Tibial nerve (tissue), 4 donors: Measurements from ENCODE around the gene SLIT3. TPM values are rescaled to one million over a fixed set of nuclear protein-coding genes. Genes with fewer than 3 reads are reported as not detected.

Source experiments
- DNase-seq, 2 donors: peaks; one replicate each; pipeline ENCODE4 v3.0.0-alpha.2; 2019; ENCODE audit warnings: low spot score in 2 of 2
- H3K27ac ChIP-seq, 4 donors: fragments of 200-600 bp; sonication (generic) in 3 of 4; one replicate each; pipeline ENCODE4 v1.5.1; 2017 to 2019; ENCODE audit warnings: mild to moderate bottlenecking in 1 of 4
- H3K27me3 ChIP-seq, 2 donors: fragments of 200-600 bp; sonication (generic) in 1 of 2; one replicate each; pipeline versions ENCODE4 v1.5.1 to v1.6.0; 2017 to 2019
- H3K36me3 ChIP-seq, 3 donors: fragments of 200-600 bp; sonication (generic); one replicate each; pipeline ENCODE4 v1.5.1; 2018 to 2019
- H3K4me1 ChIP-seq, 4 donors: fragments of 200-600 bp; sonication (generic) in 3 of 4; one replicate each; pipeline ENCODE4 v1.5.1; 2017 to 2019
- H3K4me3 ChIP-seq, 4 donors: fragments of 200-600 bp; sonication (generic) in 3 of 4; one replicate each; pipeline ENCODE4 v1.5.1; 2017 to 2019; ENCODE audit warnings: mild to moderate bottlenecking in 1 of 4, moderate library complexity in 1 of 4
- H3K9me3 ChIP-seq, 4 donors: fragments of 200-600 bp; sonication (generic) in 3 of 4; one replicate each; pipeline ENCODE4 v1.5.1; 2017 to 2019
- EP300 ChIP-seq, 2 donors: sonication (generic); formaldehyde crosslinking; IDR thresholded peaks; one replicate each; pipeline ENCODE4 v1.6.1; 2017; ENCODE audit warnings: antibody characterized with exemption in 2 of 2, mild to moderate bottlenecking in 1 of 2
- POLR2A ChIP-seq, 2 donors: fragments of 450-650 bp; IDR thresholded peaks; one replicate each; pipeline ENCODE4 v1.6.1; 2017; ENCODE audit warnings: antibody characterized with exemption in 2 of 2, mild to moderate bottlenecking in 2 of 2, moderate library complexity in 2 of 2
- WGBS, 2 donors: methylation state at CpG; one replicate each; pipeline ENCODE4 v1.1.5; 2018; 5-methylcytosine and 5-hydroxymethylcytosine counted together
- total RNA-seq, 4 donors: library from RNA; depleted of rRNA; stranded (reverse); fragments of >200 nt; gene quantifications; one replicate each; pipeline ENCODE4 v1.1.0, GENCODE V29; 2016
- TF ChIP-seq, protein P1 (sequence below), 5 experiments: fragments of 200-600 bp in 3 of 5; fragments of 450-650 bp in 2 of 5; sonication (generic) in 3 of 5; IDR thresholded peaks; one replicate each; pipeline ENCODE4 v1.5.1; 2016 to 2019; ENCODE audit warnings: antibody characterized with exemption in 5 of 5, mild to moderate bottlenecking in 3 of 5, moderate library complexity in 2 of 5

The SLIT3 gene
- total RNA-seq, 4 donors from 2014 or later: 16.6 to 39.0 (median 20.2) TPM

DNA sequence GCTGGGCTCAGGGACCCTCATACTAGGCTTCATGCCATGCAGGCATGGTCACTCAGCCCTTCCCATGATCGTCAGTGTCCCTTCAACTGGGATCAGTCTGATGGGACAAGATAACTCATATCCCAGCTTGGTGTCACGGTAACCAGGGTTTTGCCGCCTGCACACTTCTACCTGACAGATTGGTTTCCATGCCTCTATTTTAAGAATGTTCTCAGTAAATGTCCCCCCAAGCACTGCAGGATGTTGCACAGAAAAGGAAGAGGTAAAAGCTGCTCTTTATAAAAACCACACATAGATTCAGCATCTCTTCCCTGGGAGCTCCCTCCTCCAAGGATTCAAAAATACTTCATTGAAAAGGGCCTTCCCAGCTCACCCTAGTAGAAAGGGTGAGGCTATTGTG lies 56.1 kb downstream of the SLIT3 start:
- DNase-seq: no peak
- Histone ChIP-seq H3K4me3 (no peak overlapping the region), H3K27ac (no peak overlapping the region), H3K36me3 (no peaks in the 10 kb centered on the region), H3K9me3 (no peaks in the 10 kb centered on the region), H3K4me1 (peaks cover 0 to 6% (median 0%) of the 10 kb centered on the region in 4 donors), H3K27me3 (no peaks in the 10 kb centered on the region)
- 93 to 95% methylated on average over 3 of the region's 3 CpGs for WGBS, 2 donors
- TF ChIP-seq POLR2A (IDR thresholded peaks at IDR 0.05) (no peak), EP300 (IDR thresholded peaks at IDR 0.05) (no peak)
- TF ChIP-seq, protein P1, sequence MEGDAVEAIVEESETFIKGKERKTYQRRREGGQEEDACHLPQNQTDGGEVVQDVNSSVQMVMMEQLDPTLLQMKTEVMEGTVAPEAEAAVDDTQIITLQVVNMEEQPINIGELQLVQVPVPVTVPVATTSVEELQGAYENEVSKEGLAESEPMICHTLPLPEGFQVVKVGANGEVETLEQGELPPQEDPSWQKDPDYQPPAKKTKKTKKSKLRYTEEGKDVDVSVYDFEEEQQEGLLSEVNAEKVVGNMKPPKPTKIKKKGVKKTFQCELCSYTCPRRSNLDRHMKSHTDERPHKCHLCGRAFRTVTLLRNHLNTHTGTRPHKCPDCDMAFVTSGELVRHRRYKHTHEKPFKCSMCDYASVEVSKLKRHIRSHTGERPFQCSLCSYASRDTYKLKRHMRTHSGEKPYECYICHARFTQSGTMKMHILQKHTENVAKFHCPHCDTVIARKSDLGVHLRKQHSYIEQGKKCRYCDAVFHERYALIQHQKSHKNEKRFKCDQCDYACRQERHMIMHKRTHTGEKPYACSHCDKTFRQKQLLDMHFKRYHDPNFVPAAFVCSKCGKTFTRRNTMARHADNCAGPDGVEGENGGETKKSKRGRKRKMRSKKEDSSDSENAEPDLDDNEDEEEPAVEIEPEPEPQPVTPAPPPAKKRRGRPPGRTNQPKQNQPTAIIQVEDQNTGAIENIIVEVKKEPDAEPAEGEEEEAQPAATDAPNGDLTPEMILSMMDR (IDR thresholded peaks at IDR 0.05): no peak

DNA sequence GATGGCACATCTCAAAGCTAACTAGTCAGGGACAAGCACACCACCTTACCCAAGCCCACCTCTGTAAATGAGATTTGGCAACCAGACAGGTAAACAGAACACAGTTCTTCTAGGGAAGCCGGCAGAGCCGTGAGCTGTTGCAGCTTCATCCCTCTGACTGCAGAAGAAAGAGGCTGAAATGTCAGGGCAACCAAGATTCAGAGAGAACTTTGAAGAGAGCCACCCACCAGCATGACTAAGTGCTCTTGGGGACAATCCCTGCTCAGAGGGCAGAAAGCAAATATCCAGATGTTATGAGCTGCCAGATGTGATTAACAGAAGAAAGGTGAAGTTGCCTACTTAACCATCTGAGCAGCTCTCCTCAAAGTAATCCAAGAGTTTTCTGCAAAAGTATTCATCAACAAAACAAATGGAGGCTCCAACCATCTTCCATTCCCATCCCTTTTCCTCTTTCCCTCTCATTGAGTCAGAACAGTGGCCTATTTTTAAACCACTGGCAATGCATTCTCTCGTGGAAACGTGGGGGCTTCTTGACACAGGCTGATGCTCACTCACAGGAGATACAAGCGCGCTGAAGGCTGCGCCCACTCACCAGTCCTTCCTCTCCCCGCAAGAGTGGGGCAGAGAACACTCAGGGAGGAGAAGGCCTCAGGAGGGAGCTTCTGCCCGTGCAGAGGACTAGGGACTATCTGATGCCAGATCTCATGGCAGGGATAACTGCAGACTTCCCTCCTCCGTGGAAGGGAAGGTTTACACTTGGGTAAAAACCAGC lies 57.1 kb downstream of the SLIT3 start:
- no peaks in the 10 kb centered on the region for H3K36me3 ChIP-seq
- no peak for DNase-seq
- peaks cover 0 to 6% (median 0%) of the 10 kb centered on the region in 4 donors for H3K4me1 ChIP-seq
- no peaks in the 10 kb centered on the region for H3K27me3 ChIP-seq
- no peak overlapping the region for H3K4me3 ChIP-seq
- TF ChIP-seq, protein P1 (IDR thresholded peaks at IDR 0.05): no peak
- TF ChIP-seq EP300 (IDR thresholded peaks at IDR 0.05) (no peak), POLR2A (IDR thresholded peaks at IDR 0.05) (no peak)
- H3K9me3 ChIP-seq: peaks cover 0 to 4% (median 0%) of the 10 kb centered on the region in 4 donors
- 72 to 76% methylated on average over 10 of the region's 10 CpGs for WGBS, 2 donors
- H3K27ac ChIP-seq: no peak overlapping the region

DNA sequence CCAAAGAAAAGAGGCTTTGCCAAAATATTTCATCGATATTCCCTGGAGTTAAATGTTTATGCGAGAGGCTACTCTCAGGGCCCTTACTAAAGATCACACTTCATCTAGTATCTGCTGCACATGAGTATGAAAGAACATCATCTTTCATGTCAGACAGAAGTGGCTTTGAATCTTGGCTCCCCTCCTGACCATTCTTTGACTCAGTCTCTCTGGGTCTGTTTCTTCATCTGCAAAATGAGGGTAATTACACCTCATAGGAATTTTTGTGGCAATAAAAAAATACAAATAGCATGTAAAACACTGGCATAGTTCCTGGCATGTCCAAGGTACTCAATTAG lies 58.1 kb downstream of the SLIT3 start:
- no peak overlapping the region for H3K27ac ChIP-seq
- no peaks in the 10 kb centered on the region for H3K27me3 ChIP-seq
- DNase-seq: no peak
- H3K4me3 ChIP-seq: no peak overlapping the region
- H3K36me3 ChIP-seq: no peaks in the 10 kb centered on the region
- TF ChIP-seq, protein P1 (IDR thresholded peaks at IDR 0.05): no peak
- TF ChIP-seq POLR2A (IDR thresholded peaks at IDR 0.05) (no peak), EP300 (IDR thresholded peaks at IDR 0.05) (no peak)
- H3K9me3 ChIP-seq: peaks cover 0 to 7% (median 0%) of the 10 kb centered on the region in 4 donors
- H3K4me1 ChIP-seq: peaks cover 0 to 6% (median 0%) of the 10 kb centered on the region in 4 donors
- 47 to 73% methylated on average over 2 of the region's 2 CpGs for WGBS, 2 donors

DNA sequence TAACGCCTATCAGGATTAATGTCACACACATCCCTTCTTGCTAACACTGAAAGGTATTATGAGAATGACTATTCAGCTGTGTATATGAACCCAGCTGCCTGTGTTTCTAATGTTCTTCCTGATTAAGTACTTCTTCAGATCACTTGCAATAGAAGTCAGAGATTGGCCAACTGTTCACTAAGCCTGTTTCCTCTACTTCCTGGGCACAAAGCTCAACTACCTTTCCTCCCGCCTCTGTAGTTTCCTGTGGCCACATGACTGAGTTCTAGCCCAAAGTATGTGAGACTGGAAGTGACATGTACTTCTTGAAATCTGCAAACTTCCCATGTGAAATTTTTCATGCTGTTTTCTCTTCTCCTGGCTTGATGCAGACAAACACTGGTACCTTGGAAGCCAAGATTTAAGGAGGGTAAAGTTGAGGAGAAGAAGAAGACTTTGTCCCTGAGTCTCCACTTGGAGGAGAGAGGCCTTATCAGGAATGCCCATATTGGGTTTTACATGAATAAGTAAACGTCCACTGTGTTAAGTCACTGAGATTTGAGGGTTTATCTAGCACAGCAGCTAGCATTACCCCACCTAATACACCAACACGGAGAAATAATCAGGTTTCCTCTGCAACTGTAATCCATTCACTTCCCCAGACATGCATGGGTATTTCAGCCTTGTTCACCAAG lies 58.6 kb downstream of the SLIT3 start:
- no peak for DNase-seq
- H3K9me3 ChIP-seq: peaks cover 0 to 12% (median 0%) of the 10 kb centered on the region in 4 donors
- peaks cover 0 to 6% (median 0%) of the 10 kb centered on the region in 4 donors for H3K4me1 ChIP-seq
- no peak overlapping the region for H3K4me3 ChIP-seq
- H3K27me3 ChIP-seq: no peaks in the 10 kb centered on the region
- no peaks in the 10 kb centered on the region for H3K36me3 ChIP-seq
- 57 to 71% methylated on average over 4 of the region's 4 CpGs for WGBS, 2 donors
- no peak overlapping the region for H3K27ac ChIP-seq
- TF ChIP-seq EP300 (IDR thresholded peaks at IDR 0.05): no peak
- TF ChIP-seq, protein P1 (IDR thresholded peaks at IDR 0.05): no peak
- TF ChIP-seq POLR2A (IDR thresholded peaks at IDR 0.05): no peak

DNA sequence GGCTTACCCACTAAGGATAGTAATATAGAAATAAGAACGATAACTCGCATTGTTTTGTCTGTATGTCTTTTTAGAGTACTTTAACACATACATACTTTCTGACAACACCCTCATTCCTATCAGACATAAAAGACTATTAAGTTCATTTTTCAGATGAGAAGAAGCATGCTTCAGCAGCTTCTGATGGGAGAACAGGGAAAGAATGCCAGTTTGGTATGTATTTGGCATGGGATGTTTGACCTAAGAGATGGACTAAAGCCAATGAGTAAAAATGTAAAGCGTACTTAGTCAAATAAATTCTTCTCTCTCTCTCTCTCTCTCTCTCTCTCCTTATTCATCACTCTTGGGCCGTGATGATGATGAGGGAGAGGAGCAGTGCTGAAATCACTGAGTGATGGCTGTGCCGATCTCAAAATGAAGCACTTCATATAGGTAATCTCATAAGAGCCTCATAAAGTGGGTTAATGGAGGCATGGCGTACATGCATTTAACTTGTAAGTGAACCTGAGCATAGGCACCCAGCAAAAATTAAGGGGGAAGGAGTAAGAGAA lies 71.5 kb downstream of the SLIT3 start:
- Histone ChIP-seq H3K9me3 (no peaks in the 10 kb centered on the region), H3K4me1 (no peaks in the 10 kb centered on the region), H3K4me3 (no peak overlapping the region), H3K27ac (no peak overlapping the region), H3K27me3 (no peaks in the 10 kb centered on the region), H3K36me3 (no peaks in the 10 kb centered on the region)
- WGBS, 2 donors: 41 to 49% methylated on average over 6 of the region's 6 CpGs
- no peak for TF ChIP-seq POLR2A (IDR thresholded peaks at IDR 0.05)
- TF ChIP-seq EP300 (IDR thresholded peaks at IDR 0.05): no peak
- TF ChIP-seq, protein P1 (IDR thresholded peaks at IDR 0.05): no peak
- no peak for DNase-seq
